Calu3 (cell line): ENCODE data around the gene FRMD4B. TPM values are rescaled to one million over a fixed set of nuclear protein-coding genes. Genes with fewer than 3 reads are reported as not detected.

Experiments used
- BruUV-seq: library from RNA; stranded (reverse); fragments of 400-500 nt; replicated peaks from 2 replicates; lab custom pipeline; 2021; lab: Mats Ljungman, UMichigan
- CTCF ChIA-PET: fragments of 300-600 bp; sonication (Branson Sonifier 250); formaldehyde crosslinking; loops from one replicate; lab custom pipeline; 2022; ENCODE audit warnings: antibody characterized with exemption; lab: Charles Lee
- DNase-seq: peaks from one replicate; pipeline ENCODE4 v3.0.0; 2022
- H3K27ac Mint-ChIP-seq: one replicate; pipeline ENCODE4 v1.8.0; 2022; ENCODE audit warnings: mixed read lengths; ENCODE audit not compliant: unreplicated experiment
- H3K27me3 Mint-ChIP-seq: one replicate; pipeline ENCODE4 v1.8.0; 2022; ENCODE audit warnings: mixed read lengths; ENCODE audit not compliant: unreplicated experiment
- H3K36me3 Mint-ChIP-seq: one replicate; pipeline ENCODE4 v1.8.0; 2022; ENCODE audit warnings: mild to moderate bottlenecking, moderate library complexity, mixed read lengths; ENCODE audit not compliant: insufficient read depth, unreplicated experiment
- H3K4me1 Mint-ChIP-seq: one replicate; pipeline ENCODE4 v1.8.0; 2022; ENCODE audit warnings: mild to moderate bottlenecking, low read depth, mixed read lengths; ENCODE audit not compliant: unreplicated experiment
- H3K4me3 Mint-ChIP-seq: one replicate; pipeline ENCODE4 v1.8.0; 2022; ENCODE audit warnings: mild to moderate bottlenecking, low read depth, moderate library complexity, mixed read lengths; ENCODE audit not compliant: unreplicated experiment
- H3K9me3 Mint-ChIP-seq: one replicate; pipeline ENCODE4 v1.8.0; 2022; ENCODE audit warnings: low read depth, mixed read lengths; ENCODE audit not compliant: unreplicated experiment
- CTCF ChIP-seq: fragments of 200-600 bp; IDR thresholded peaks from one replicate; pipeline ENCODE4 v1.8.0; 2022; ENCODE audit warnings: antibody characterized with exemption; ENCODE audit not compliant: unreplicated experiment
- intact Hi-C: fragments of 100-400 bp; cut with micrococcal nuclease; formaldehyde crosslinking; loops from one replicate; pipeline ENCODE4 v1.10.0; 2022; ENCODE audit not compliant: unreplicated experiment
- total RNA-seq: library from RNA; stranded (reverse); gene quantifications from 2 replicates; pipeline ENCODE4 v1.2.3, GENCODE V29; 2022

The FRMD4B gene
- total RNA-seq, 1 experiment from 2014 or later: 16.7 TPM

DNA sequence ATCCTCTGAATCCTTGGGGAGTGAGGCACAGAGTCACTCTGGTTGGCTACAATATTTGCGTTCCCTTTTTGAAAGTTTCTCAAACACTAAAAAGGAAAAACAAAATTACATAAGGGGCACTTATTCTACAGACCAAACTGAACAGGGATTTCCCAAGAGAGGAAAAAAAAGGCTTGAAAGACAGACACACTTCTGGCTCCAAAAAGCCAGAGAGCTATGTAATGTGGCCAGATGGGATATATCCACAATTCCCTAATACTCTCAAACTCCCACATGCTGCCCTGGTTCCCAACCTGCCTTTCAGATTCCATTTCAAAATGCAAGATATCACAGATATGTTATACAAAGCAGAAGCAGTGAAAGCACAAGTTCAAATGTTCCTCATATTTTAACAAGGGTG lies 1.6 kb downstream of the FRMD4B start:
- TF ChIP-seq CTCF: no peak
- intact Hi-C loops: no loop called here
- H3K4me1 Mint-ChIP-seq: peaks cover 8% of the 10 kb centered on the region
- peaks cover 10% of the 10 kb centered on the region for H3K36me3 Mint-ChIP-seq
- no peak for DNase-seq
- H3K4me3 Mint-ChIP-seq: no peak overlapping the region
- H3K9me3 Mint-ChIP-seq: no peaks in the 10 kb centered on the region
- no TSS peak for BruUV-seq
- H3K27ac Mint-ChIP-seq: no peak overlapping the region
- CTCF ChIA-PET: no interaction called here
- H3K27me3 Mint-ChIP-seq: peaks cover 11% of the 10 kb centered on the region

DNA sequence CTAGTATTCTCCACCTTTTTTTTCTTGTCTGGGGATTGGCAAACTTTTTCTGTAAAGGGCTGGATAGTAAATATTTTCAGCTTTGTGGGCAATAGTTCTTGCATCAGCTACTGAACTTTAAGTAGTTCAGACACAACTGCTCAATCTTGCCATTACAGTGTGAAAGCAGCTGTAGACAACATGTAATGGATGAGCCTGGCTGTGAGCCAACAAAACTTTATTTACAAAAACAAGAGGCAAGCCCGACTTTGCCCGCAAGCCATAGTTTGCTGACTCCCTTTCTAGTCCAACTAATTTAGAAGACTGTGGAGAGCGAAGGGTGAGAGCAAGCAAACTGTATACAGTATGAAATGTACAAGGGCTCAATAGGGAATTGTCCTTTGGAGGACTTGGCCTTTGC lies 6.2 kb downstream of the FRMD4B start:
- DNase-seq: no peak
- H3K4me1 Mint-ChIP-seq: no peaks in the 10 kb centered on the region
- no peak overlapping the region for H3K4me3 Mint-ChIP-seq
- intact Hi-C loops: no loop called here
- CTCF ChIA-PET: no interaction called here
- no peak overlapping the region for H3K27ac Mint-ChIP-seq
- H3K36me3 Mint-ChIP-seq: no peaks in the 10 kb centered on the region
- no peaks in the 10 kb centered on the region for H3K9me3 Mint-ChIP-seq
- BruUV-seq: no TSS peak
- peaks cover 26% of the 10 kb centered on the region for H3K27me3 Mint-ChIP-seq
- TF ChIP-seq CTCF: no peak

- no peak overlapping the region for H3K27ac Mint-ChIP-seq
- H3K36me3 Mint-ChIP-seq: no peaks in the 10 kb centered on the region
- H3K4me3 Mint-ChIP-seq: no peak overlapping the region
- intact Hi-C loops: no loop called here
- TF ChIP-seq CTCF: no peak
- H3K4me1 Mint-ChIP-seq: no peaks in the 10 kb centered on the region
- BruUV-seq: no TSS peak
- no peaks in the 10 kb centered on the region for H3K9me3 Mint-ChIP-seq
- CTCF ChIA-PET: interaction anchor here (0.5 kb wide), 1 partner anchor 452 kb away, joined by 4 read pairs; no protein-coding TSS in a partner anchor
- DNase-seq: no peak
- peaks cover 24% of the 10 kb centered on the region for H3K27me3 Mint-ChIP-seq
Measured at GRCh38 chr3:69378112-69378802, 7.6 kb downstream of the FRMD4B start.

GRCh38 chr3:69377262-69377661 lies 8.6 kb downstream of the FRMD4B start:
- no peak overlapping the region for H3K4me3 Mint-ChIP-seq
- no peak for TF ChIP-seq CTCF
- DNase-seq: no peak
- H3K27ac Mint-ChIP-seq: no peak overlapping the region
- no peaks in the 10 kb centered on the region for H3K4me1 Mint-ChIP-seq
- CTCF ChIA-PET: no interaction called here
- no TSS peak for BruUV-seq
- peaks cover 24% of the 10 kb centered on the region for H3K27me3 Mint-ChIP-seq
- no peaks in the 10 kb centered on the region for H3K36me3 Mint-ChIP-seq
- no peaks in the 10 kb centered on the region for H3K9me3 Mint-ChIP-seq
- intact Hi-C loops: no loop called here
